IPS DF 19.7 (cell line): ENCODE results near the gene NOTCH4.
"Not testable (repeated sequence)": the region's sequence is repeated elsewhere in the genome, so short reads cannot be mapped to it uniquely, and the experiment has no call there.

Experiments
- DNase-seq: peaks from one replicate; pipeline ENCODE4 v3.0.0-alpha.2; 2013; ENCODE audit warnings: low read depth, low spot score

Gene NOTCH4

GRCh38 chr6:32218167-32218566, 5.7 kb downstream of the NOTCH4 start:
- DNase-seq, result no peak

- no peak for DNase-seq
These were observed 6.9 kb downstream of the NOTCH4 start for GRCh38 chr6:32216998-32217397.

GRCh38 chr6:32216285-32216684, 7.6 kb downstream of the NOTCH4 start:
- no peak for DNase-seq

- no peak for DNase-seq
These were observed 8.2 kb downstream of the NOTCH4 start for GRCh38 chr6:32215617-32216016.

GRCh38 chr6:32214126-32214525, 9.7 kb downstream of the NOTCH4 start:
- no peak for DNase-seq

GRCh38 chr6:32213649-32214048, 10.2 kb downstream of the NOTCH4 start:
- DNase-seq, result no peak

GRCh38 chr6:32212076-32212760, 11.6 kb downstream of the NOTCH4 start:
- no peak for DNase-seq

GRCh38 chr6:32211432-32211831, 12.4 kb downstream of the NOTCH4 start:
- DNase-seq, result not testable (repeated sequence)

- no peak for DNase-seq
These were observed 13.7 kb downstream of the NOTCH4 start for GRCh38 chr6:32210191-32210601.

- DNase-seq, result no peak
These were observed 14.9 kb downstream of the NOTCH4 start for GRCh38 chr6:32208996-32209395.

- no peak for DNase-seq
These were observed 19.6 kb downstream of the NOTCH4 start for GRCh38 chr6:32204268-32204715.

GRCh38 chr6:32203426-32204267, 20.2 kb downstream of the NOTCH4 start:
- DNase-seq, result no peak

GRCh38 chr6:32202186-32202585, 21.7 kb downstream of the NOTCH4 start:
- no peak for DNase-seq

GRCh38 chr6:32200711-32201475, 23.0 kb downstream of the NOTCH4 start:
- DNase-seq, result no peak

GRCh38 chr6:32198866-32199265, 25.0 kb downstream of the NOTCH4 start:
- no peak for DNase-seq

GRCh38 chr6:32198345-32198696, 25.5 kb downstream of the NOTCH4 start:
- no peak for DNase-seq

GRCh38 chr6:32196682-32197616, 26.9 kb downstream of the NOTCH4 start:
- no peak for DNase-seq

- no peak for DNase-seq
These were observed 27.8 kb downstream of the NOTCH4 start for GRCh38 chr6:32195902-32196681.

- DNase-seq, result peak; percentile 96
These were observed 28.3 kb downstream of the NOTCH4 start for GRCh38 chr6:32195652-32195901.

- DNase-seq, result no peak
These were observed 28.8 kb downstream of the NOTCH4 start for GRCh38 chr6:32194825-32195651.
